ENCODE data around the gene TADA1.
A peak's percentile ranks its signal among the peaks of the same experiment; 100 is the strongest.

DNA sequence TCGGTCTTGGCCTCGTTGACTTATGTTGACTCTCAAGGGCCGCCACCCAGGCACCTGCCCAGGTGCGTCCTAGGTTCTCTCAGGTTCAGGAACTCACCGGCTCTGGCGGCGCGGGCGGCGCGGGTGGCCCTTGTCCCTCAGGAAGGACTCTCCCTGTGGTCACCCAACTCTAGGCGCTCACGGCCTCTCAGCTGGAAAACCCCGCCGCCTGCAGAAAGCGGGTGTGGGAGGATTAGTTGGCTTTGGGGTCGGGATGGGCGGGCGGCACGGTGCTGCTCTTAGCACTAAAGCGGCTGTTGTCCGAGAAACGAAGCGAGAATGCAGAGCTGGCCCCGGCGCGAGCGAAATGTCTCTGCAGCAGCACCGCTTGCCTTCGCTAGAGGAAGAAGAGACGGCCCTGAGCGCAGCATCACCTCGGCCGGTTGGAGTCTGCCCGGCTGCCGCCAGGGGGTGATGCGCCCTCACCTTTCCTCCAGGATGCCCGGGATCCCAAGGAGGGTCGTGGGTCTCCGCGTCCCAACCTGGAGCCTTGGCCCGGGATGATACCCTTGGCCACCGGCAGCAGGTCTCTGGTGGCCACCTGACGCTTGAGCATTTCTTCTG, 8.1 kb upstream of the TADA1 start:
- TF ChIP-seq POLR2A (IDR thresholded peaks at IDR 0.05) = no peak
- TF ChIP-seq, protein P1, sequence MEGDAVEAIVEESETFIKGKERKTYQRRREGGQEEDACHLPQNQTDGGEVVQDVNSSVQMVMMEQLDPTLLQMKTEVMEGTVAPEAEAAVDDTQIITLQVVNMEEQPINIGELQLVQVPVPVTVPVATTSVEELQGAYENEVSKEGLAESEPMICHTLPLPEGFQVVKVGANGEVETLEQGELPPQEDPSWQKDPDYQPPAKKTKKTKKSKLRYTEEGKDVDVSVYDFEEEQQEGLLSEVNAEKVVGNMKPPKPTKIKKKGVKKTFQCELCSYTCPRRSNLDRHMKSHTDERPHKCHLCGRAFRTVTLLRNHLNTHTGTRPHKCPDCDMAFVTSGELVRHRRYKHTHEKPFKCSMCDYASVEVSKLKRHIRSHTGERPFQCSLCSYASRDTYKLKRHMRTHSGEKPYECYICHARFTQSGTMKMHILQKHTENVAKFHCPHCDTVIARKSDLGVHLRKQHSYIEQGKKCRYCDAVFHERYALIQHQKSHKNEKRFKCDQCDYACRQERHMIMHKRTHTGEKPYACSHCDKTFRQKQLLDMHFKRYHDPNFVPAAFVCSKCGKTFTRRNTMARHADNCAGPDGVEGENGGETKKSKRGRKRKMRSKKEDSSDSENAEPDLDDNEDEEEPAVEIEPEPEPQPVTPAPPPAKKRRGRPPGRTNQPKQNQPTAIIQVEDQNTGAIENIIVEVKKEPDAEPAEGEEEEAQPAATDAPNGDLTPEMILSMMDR (IDR thresholded peaks at IDR 0.05) = peak; percentile 36 to 75 (median 63)
